ENCODE measurements around the gene CHRNA1.

DNA sequence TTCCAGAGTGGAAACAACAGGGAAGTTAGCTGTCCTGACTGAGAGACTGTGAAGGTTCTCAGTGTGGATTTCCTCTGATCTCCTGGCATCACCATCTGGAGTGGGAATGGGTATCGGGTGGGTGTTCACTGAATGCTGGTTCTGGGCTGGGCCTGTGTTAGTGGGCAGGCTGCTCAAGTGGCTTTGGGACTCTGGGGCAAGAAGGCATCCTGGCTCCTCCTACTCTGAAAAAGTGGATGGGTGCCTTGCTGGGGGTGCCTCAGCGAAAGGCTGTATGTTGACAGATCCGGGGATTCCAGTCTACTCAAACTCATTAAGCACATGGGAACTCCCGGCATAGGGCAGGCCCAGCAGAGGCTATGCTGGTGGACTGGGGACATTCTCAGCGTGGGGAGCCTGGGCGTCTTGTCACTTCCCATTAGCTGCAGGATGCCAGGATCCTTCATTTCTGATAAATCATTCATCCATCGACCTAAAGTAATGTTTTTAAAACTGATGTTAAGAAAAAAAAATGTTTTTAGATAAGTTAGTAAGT, 27.5 kb upstream of the CHRNA1 start:
- TF ChIP-seq, protein P1, sequence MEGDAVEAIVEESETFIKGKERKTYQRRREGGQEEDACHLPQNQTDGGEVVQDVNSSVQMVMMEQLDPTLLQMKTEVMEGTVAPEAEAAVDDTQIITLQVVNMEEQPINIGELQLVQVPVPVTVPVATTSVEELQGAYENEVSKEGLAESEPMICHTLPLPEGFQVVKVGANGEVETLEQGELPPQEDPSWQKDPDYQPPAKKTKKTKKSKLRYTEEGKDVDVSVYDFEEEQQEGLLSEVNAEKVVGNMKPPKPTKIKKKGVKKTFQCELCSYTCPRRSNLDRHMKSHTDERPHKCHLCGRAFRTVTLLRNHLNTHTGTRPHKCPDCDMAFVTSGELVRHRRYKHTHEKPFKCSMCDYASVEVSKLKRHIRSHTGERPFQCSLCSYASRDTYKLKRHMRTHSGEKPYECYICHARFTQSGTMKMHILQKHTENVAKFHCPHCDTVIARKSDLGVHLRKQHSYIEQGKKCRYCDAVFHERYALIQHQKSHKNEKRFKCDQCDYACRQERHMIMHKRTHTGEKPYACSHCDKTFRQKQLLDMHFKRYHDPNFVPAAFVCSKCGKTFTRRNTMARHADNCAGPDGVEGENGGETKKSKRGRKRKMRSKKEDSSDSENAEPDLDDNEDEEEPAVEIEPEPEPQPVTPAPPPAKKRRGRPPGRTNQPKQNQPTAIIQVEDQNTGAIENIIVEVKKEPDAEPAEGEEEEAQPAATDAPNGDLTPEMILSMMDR (conservative IDR thresholded peaks at IDR 0.05; ENCODE audit: low read depth in 2 of 2), result no peak
- TF ChIP-seq, protein P2, sequence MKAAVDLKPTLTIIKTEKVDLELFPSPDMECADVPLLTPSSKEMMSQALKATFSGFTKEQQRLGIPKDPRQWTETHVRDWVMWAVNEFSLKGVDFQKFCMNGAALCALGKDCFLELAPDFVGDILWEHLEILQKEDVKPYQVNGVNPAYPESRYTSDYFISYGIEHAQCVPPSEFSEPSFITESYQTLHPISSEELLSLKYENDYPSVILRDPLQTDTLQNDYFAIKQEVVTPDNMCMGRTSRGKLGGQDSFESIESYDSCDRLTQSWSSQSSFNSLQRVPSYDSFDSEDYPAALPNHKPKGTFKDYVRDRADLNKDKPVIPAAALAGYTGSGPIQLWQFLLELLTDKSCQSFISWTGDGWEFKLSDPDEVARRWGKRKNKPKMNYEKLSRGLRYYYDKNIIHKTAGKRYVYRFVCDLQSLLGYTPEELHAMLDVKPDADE (IDR thresholded peaks at IDR 0.05), result no peak
- no peak for TF ChIP-seq POLR2AphosphoS5 (IDR thresholded peaks at IDR 0.05; ENCODE audit: low read depth)
- TF ChIP-seq EZH2phosphoT487 (IDR thresholded peaks at IDR 0.05; ENCODE audit: unreplicated experiment), result no peak
- no peak for TF ChIP-seq EZH2 (IDR thresholded peaks at IDR 0.05; ENCODE audit: low read depth, unreplicated experiment)
- TF ChIP-seq ZNF331 (CRISPR knock-in tag; IDR thresholded peaks at IDR 0.05; ENCODE audit: low read depth), result no peak
- TF ChIP-seq JUNB (IDR thresholded peaks at IDR 0.05; ENCODE audit: unreplicated experiment), result no peak
- TF ChIP-seq, protein P3, sequence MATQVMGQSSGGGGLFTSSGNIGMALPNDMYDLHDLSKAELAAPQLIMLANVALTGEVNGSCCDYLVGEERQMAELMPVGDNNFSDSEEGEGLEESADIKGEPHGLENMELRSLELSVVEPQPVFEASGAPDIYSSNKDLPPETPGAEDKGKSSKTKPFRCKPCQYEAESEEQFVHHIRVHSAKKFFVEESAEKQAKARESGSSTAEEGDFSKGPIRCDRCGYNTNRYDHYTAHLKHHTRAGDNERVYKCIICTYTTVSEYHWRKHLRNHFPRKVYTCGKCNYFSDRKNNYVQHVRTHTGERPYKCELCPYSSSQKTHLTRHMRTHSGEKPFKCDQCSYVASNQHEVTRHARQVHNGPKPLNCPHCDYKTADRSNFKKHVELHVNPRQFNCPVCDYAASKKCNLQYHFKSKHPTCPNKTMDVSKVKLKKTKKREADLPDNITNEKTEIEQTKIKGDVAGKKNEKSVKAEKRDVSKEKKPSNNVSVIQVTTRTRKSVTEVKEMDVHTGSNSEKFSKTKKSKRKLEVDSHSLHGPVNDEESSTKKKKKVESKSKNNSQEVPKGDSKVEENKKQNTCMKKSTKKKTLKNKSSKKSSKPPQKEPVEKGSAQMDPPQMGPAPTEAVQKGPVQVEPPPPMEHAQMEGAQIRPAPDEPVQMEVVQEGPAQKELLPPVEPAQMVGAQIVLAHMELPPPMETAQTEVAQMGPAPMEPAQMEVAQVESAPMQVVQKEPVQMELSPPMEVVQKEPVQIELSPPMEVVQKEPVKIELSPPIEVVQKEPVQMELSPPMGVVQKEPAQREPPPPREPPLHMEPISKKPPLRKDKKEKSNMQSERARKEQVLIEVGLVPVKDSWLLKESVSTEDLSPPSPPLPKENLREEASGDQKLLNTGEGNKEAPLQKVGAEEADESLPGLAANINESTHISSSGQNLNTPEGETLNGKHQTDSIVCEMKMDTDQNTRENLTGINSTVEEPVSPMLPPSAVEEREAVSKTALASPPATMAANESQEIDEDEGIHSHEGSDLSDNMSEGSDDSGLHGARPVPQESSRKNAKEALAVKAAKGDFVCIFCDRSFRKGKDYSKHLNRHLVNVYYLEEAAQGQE (IDR thresholded peaks at IDR 0.05; ENCODE audit: unreplicated experiment), result no peak
- TF ChIP-seq NANOG (IDR thresholded peaks at IDR 0.05; ENCODE audit: borderline replicate concordance), result no peak
- no peak for TF ChIP-seq CREB1 (CRISPR knock-in tag; IDR thresholded peaks at IDR 0.05; ENCODE audit: low read depth)
- TF ChIP-seq, protein P4, sequence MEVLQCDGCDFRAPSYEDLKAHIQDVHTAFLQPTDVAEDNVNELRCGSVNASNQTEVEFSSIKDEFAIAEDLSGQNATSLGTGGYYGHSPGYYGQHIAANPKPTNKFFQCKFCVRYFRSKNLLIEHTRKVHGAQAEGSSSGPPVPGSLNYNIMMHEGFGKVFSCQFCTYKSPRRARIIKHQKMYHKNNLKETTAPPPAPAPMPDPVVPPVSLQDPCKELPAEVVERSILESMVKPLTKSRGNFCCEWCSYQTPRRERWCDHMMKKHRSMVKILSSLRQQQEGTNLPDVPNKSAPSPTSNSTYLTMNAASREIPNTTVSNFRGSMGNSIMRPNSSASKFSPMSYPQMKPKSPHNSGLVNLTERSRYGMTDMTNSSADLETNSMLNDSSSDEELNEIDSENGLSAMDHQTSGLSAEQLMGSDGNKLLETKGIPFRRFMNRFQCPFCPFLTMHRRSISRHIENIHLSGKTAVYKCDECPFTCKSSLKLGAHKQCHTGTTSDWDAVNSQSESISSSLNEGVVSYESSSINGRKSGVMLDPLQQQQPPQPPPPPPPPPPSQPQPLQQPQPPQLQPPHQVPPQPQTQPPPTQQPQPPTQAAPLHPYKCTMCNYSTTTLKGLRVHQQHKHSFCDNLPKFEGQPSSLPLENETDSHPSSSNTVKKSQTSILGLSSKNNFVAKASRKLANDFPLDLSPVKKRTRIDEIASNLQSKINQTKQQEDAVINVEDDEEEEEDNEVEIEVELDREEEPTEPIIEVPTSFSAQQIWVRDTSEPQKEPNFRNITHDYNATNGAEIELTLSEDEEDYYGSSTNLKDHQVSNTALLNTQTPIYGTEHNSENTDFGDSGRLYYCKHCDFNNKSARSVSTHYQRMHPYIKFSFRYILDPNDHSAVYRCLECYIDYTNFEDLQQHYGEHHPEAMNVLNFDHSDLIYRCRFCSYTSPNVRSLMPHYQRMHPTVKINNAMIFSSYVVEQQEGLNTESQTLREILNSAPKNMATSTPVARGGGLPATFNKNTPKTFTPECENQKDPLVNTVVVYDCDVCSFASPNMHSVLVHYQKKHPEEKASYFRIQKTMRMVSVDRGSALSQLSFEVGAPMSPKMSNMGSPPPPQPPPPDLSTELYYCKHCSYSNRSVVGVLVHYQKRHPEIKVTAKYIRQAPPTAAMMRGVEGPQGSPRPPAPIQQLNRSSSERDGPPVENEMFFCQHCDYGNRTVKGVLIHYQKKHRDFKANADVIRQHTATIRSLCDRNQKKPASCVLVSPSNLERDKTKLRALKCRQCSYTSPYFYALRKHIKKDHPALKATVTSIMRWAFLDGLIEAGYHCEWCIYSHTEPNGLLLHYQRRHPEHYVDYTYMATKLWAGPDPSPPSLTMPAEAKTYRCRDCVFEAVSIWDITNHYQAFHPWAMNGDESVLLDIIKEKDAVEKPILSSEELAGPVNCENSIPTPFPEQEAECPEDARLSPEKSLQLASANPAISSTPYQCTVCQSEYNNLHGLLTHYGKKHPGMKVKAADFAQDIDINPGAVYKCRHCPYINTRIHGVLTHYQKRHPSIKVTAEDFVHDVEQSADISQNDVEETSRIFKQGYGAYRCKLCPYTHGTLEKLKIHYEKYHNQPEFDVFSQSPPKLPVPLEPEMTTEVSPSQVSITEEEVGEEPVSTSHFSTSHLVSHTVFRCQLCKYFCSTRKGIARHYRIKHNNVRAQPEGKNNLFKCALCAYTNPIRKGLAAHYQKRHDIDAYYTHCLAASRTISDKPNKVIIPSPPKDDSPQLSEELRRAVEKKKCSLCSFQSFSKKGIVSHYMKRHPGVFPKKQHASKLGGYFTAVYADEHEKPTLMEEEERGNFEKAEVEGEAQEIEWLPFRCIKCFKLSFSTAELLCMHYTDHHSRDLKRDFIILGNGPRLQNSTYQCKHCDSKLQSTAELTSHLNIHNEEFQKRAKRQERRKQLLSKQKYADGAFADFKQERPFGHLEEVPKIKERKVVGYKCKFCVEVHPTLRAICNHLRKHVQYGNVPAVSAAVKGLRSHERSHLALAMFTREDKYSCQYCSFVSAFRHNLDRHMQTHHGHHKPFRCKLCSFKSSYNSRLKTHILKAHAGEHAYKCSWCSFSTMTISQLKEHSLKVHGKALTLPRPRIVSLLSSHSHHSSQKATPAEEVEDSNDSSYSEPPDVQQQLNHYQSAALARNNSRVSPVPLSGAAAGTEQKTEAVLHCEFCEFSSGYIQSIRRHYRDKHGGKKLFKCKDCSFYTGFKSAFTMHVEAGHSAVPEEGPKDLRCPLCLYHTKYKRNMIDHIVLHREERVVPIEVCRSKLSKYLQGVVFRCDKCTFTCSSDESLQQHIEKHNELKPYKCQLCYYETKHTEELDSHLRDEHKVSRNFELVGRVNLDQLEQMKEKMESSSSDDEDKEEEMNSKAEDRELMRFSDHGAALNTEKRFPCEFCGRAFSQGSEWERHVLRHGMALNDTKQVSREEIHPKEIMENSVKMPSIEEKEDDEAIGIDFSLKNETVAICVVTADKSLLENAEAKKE (CRISPR knock-in tag; IDR thresholded peaks at IDR 0.05), result no peak
- no peak for TF ChIP-seq STAT1 (IDR thresholded peaks at IDR 0.05; ENCODE audit: unreplicated experiment)

All from GM23338 (cell line).